HG02981 (cell line): ENCODE measurements around the gene ANKRD62.
"Not testable (repeated sequence)": the region's sequence is repeated elsewhere in the genome, so short reads cannot be mapped to it uniquely, and the experiment has no call there.

Experiments used
- ATAC-seq: cut with Tn5 transposase; IDR thresholded peaks from one replicate; pipeline ENCODE4 v1.9.1; 2021; ENCODE audit warnings: mild to moderate bottlenecking, moderate library complexity; ENCODE audit not compliant: unreplicated experiment

ANKRD62 gene

DNA sequence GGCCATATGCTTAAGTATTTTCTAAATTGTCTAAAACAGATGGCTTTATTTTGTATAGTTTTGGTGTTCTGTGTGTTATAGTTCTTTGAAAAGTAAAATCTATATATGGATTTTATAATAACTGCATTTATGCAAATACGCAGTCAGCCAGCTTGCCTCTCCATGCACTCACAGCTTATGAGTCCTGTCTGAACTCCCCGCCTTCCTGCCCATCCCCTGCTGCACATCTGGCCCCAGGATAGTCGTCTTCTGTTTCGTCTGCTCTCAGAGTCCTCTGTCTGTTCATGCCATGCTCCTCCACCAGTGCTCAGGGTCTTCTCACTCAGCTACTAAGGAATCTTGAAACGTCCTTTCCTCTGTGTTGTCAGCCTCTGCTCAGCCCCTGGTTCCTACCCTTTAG lies 28.2 kb upstream of the ANKRD62 start:
- no peak for ATAC-seq

DNA sequence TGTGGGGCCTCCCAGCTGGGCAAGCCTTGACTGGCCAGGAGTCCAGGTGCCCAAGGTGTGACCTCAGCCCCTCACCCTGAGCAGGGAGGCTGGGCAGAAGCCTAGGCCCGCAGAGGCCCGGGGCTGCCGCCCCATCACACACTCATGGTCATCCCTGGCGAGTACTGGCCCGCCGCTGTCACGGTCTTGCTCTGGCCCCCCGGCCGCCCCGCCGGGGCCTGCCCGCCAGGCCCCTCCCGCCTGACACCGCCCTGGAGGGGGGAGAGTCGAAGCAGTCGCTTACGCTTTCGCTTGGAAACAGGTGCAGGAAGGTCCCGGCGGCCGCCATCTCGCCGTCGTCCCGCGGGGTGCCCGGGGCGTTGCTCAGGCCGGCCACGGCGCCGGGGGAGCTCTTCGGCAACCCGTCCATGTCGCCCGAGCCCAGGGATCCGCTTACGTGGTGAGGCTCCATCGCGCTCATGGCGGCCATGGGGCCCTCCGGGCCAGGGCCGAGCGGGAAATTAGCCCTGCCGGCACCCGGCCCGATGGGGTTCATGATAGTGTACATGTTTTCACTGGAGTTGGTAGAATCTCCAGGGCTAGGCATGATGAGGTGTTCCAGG lies 26.6 kb upstream of the ANKRD62 start:
- ATAC-seq, result no peak

GRCh38 chr18:12067671-12068070 lies 26.0 kb upstream of the ANKRD62 start:
- no peak for ATAC-seq

DNA sequence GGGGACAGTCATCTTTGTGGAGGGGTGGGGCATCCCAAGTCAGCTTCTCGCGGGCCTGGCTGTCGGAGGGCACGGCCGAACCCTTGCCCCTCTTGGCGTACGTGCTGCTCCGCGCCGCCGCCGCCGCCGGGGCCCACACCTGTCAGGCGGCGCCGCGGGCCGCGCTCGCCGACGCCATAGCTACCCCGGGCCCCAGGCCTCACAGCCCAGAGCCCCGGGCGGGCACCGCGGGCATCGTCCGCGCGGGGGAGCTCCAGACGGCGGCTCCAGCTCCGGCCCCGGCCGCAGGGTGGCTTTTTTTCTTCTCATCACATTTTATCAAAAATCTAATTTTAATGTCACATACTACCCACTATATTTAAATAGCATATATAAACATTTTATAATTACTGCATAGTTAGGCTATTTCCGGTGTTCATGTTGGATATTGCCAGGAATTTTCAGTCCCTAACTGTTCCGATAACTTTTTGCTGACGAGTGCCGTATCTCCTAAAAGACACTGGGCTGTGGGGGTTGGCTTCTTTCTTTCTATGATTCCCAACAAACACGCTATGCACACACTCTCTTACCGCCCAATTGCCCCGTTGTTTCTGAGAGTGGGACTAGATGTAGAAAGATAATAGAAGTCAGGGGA lies 25.2 kb upstream of the ANKRD62 start:
- not testable (repeated sequence) for ATAC-seq

DNA sequence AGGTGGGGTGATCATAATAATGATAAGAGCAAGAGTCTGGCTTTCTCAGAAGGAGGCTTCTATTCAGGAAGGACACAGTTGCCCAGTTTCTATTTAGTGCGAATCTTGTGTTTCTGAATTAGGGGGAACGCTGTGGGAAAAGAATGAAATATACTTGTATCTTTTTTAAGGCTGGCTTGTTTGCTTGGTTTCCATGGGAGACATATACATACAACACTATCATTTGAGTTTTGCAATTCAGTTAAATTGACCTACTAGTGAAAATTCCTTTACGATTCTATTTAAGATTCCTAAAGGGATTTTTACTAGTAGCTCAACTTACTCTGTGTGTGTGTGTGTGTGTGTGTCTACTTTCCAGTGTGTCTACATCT lies 24.7 kb upstream of the ANKRD62 start:
- ATAC-seq, result no peak

- ATAC-seq, result not testable (repeated sequence)
These were observed 22.6 kb upstream of the ANKRD62 start for GRCh38 chr18:12071066-12071465.

- ATAC-seq, result no peak
These were observed 20.6 kb upstream of the ANKRD62 start for GRCh38 chr18:12072996-12073395.

GRCh38 chr18:12074736-12075135 lies 18.9 kb upstream of the ANKRD62 start:
- ATAC-seq, result no peak

DNA sequence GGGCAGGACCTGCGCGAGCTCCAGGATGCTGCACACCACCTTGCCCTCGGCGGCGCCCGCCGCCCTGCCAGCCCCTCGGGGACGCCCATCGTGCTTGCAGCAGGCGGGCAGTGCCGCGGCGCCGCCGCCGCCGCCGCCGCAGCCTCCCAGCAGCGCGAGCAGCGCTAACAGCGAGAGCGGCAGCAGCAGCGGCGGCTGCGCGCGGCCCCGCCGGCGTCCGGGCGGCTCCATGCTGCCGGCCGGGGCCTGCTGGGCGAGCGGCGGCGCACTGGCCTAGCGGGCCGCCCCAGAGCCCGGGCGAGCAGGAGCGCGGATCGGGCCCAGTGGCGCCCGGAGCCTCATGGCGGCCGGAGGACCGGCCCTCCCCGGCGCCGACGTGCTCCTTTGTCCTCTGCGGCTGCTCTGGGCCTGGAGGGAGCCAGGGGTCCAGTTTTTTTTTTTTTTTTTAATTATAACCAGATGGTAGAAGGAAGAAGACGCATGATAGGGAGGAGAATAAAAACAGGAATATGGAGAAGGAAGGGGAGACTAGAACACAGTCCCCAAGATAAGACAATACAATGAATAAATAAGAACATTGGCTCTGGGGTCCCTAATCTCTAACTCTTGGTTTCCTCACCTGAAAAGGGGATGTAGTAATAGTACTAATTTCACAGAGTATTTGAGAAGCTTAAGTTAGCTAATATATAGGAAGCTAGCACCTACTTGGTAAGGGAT lies 17.1 kb upstream of the ANKRD62 start:
- ATAC-seq, result no peak

- ATAC-seq, result not testable (repeated sequence)
These were observed 15.6 kb upstream of the ANKRD62 start for GRCh38 chr18:12077994-12078393.

DNA sequence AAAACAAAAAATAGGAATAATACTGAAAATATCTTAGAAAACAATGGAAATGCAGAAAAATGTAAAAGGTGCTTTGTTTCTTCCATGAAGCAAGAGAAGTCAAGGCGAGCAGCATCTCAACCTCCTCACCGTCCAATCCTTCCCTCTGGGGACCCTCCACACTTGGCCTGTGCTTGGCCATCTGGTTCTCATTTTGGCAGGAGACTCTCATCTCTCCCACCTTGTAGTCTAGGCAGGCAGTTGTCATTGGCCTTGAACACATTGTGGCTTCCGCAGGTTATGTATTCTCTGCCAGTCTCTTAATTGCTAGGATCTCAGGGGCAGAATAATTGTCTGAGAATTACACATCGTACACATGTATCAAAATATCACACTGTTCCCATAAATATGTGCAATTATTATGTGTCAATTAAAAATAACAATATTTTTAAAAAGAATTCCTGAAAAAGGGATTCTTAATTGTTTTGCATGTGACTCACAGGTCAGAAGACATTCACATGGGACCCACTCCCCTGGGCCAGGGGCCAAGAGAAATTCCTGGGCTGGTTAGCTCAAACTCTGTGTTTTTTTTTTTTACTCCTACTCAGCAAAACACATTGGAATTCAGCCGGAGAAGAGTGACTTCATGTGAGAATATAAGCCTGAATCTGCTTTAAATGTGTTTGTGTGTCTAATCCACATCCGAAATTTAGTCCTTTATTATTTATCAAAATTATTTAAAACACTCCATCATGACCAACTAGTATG lies 14.0 kb upstream of the ANKRD62 start:
- no peak for ATAC-seq

DNA sequence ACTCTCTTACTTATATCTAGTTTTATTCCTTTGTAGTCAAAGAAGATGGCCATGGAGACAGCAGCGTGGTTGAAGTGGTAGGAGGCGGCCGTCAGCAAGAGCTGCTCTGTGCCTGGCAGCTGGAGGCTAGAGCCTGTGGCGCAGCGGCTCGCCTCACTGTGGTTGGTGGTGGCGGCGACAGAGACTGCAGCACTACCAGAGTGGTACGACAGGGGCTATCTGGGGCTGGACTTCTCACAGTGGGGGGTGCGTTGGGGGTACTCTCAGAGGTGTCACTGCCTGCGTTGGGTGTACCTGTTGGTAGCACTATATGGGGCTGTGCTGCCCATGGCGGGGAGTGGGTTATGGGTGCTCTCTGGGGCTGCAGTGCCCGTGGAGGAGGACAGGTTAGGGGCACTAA lies 8.5 kb upstream of the ANKRD62 start:
- no peak for ATAC-seq

GRCh38 chr18:12085786-12086185 lies 7.9 kb upstream of the ANKRD62 start:
- ATAC-seq, result no peak

GRCh38 chr18:12086249-12086648 lies 7.4 kb upstream of the ANKRD62 start:
- no peak for ATAC-seq

GRCh38 chr18:12086677-12087470 lies 6.8 kb upstream of the ANKRD62 start:
- ATAC-seq, result no peak

DNA sequence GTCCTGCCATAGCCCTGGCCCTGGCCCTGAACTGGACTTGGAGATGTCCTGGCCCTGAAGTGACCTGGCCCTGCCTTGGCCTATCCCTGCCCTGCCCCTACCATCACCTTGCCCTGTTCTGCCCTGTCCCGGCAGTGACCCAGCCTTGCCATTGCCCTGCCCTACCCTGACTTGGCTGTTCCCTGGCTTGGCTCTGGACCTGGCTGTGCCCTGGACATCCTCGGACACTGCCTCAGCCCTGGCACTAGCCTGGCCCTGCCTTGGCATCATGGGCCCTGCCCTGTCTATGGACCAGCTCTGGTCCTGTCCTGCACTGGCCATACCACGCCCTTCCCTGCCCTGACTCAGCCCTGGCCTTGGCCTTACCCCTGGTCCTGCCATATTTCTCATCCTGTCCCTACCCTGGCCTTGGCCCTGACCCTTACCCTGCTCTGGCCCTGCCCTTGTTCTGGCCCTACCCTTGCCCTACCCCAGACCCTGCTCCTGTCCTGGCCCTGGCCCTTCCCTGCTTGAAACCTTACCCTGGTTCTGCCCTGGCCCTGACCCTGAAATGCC lies 6.1 kb upstream of the ANKRD62 start:
- ATAC-seq, result no peak

DNA sequence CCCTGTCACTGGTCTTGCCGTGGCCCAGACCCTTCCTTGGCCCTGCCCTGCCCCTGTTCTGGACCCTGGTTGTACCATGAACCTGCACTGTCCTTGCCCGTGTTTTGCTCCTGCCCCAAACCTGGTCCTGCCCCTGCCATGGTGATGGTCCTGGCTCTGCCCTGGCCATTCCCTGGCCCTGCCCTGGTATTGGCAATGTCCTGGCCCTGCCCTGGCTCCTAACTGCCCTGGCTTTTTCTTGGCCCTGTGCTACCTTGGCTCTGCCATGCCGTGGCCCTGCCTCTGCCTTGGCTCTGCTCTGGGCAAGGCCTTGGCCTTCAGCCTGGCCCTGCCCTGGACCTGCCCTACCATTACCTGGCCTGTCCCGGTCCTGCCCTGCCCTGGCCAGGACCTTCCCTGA lies 5.5 kb upstream of the ANKRD62 start:
- ATAC-seq, result no peak

DNA sequence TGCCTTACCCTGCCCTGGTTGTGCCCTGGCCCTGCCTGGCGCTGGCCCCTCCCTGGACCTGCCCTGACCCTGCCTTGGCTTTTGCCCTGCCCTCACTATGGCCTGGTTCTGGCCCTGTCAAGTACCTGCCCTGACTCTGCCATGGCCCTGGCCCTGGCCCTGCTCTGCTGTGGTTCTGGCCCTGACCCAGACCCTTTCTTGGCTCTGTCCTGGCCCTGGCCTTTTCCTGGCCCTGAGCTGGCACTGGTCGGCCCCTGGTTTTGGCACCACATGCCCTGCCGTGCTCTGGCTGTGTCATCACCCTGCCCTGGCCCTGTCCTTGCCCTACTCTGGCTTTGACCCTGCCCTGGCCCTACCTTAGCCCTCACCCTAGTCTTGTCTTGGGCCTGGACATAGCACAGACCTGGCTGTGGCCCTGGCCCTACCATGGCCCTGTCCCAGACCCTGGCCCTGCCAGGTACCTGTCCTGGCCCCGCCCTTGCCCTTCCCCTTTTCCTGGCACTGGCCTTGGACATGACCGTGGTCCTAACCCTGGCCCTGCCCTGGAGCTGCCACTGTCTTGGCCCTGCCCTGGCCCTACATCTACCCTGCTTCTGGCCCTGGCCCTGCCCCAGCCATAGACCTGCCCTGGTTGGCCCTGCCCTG lies 4.8 kb upstream of the ANKRD62 start:
- no peak for ATAC-seq

DNA sequence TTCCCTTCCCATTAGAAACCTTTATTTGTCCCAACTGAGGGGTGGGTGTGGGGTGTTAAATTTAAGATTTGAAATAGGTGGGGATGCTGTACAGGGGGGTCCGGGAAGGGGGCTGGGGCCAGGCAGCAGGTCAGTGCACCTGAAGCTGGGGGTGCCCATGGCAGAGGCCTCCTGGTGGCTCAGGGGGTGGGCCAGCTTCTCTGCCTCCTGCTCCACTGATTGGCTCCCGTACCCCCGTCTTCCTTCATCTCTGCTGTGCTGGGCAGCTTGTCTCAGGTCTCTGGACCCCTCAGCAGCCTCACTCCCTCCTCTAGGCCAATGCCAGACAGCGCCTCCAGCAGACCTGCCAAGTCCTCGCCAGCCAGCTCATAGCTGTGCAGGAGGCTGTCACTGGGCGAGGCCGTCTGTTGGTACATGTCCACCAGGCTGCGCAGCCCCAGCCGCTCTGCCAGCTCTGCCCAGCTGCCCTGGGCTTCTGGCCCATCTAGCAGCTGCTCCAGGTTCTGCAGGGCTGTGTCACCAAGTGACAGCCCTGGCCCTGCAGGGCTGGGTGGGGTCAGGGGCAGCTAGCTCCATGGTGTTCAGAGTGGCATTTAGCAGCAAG lies 2.0 kb upstream of the ANKRD62 start:
- no peak for ATAC-seq
